Measurements from ENCODE around the gene PSMB10. TPM values are rescaled to one million over a fixed set of nuclear protein-coding genes. Genes with fewer than 3 reads are reported as not detected.

The PSMB10 gene
- total RNA-seq, 1 donor from 2014 or later = 1.2 TPM

DNA sequence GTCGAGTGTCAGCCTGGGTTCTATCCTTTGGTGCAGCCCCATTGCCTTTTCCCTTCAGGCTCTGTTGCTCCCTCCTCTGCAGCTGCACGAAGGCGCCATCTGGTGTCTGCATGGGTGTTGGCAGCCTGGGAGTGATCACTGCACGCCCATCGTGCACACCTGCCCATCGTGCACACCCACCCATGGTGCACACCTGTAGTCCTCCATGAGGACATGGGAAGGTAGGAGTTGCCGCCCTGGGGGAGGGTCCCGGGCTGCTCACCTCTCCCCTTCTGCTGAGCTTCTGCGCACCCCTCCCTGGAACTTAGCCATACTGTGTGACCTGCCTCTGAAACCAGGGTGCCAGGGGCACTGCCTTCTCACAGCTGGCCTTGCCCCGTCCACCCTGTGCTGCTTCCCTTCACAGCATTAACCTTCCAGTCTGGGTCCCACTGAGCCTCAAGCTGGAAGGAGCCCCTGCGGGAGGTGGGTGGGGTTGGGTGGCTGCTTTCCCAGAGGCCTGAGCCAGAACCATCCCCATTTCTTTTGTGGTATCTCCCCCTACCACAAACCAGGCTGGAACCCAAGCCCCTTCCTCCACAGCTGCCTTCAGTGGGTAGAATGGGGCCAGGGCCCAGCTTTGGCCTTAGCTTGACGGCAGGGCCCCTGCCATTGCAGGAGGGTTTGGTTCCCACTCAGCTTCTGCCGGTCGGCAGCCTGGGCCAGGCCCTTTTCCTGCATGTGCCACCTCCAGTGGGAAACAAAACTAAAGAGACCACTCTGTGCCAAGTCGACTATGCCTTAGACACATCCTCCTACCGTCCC is 7.9 kb downstream of the PSMB10 start:
- Mint-ChIP-seq H3K9me3 (no peaks in the 10 kb centered on the region), H3K36me3 (peaks cover 5% of the 10 kb centered on the region), H3K27ac (no peak overlapping the region), H3K4me3 (no peak overlapping the region), H3K4me1 (no peaks in the 10 kb centered on the region), H3K27me3 (ENCODE audit: insufficient read depth, low read depth) (peaks cover 8% of the 10 kb centered on the region)
- H3K79me2 ChIP-seq (ENCODE audit: low read depth) = no peaks in the 10 kb centered on the region
- peaks cover 38% of the 10 kb centered on the region for H4K20me1 ChIP-seq (ENCODE audit: low read depth)
- H3K9ac ChIP-seq = no peak overlapping the region
- H3K4me2 ChIP-seq = no peak overlapping the region
- H3K4me3 ChIP-seq = no peak overlapping the region
- H3K36me3 ChIP-seq = no peaks in the 10 kb centered on the region
- peak; percentile 79 for DNase-seq (ENCODE audit: low spot score)
- no peaks in the 10 kb centered on the region for H3F3A ChIP-seq (ENCODE audit: low read depth)
- no peaks in the 10 kb centered on the region for H3K27me3 ChIP-seq
- no peak overlapping the region for H3K27ac ChIP-seq
- no peaks in the 10 kb centered on the region for H3K9me3 ChIP-seq (ENCODE audit: low read depth)
- no peak for TF ChIP-seq EZH2 (IDR thresholded peaks at IDR 0.05)
- TF ChIP-seq, protein P1, sequence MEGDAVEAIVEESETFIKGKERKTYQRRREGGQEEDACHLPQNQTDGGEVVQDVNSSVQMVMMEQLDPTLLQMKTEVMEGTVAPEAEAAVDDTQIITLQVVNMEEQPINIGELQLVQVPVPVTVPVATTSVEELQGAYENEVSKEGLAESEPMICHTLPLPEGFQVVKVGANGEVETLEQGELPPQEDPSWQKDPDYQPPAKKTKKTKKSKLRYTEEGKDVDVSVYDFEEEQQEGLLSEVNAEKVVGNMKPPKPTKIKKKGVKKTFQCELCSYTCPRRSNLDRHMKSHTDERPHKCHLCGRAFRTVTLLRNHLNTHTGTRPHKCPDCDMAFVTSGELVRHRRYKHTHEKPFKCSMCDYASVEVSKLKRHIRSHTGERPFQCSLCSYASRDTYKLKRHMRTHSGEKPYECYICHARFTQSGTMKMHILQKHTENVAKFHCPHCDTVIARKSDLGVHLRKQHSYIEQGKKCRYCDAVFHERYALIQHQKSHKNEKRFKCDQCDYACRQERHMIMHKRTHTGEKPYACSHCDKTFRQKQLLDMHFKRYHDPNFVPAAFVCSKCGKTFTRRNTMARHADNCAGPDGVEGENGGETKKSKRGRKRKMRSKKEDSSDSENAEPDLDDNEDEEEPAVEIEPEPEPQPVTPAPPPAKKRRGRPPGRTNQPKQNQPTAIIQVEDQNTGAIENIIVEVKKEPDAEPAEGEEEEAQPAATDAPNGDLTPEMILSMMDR (IDR thresholded peaks at IDR 0.05) = peak; percentile 80
- no peaks in the 10 kb centered on the region for H3K4me1 ChIP-seq
- H2AFZ ChIP-seq (replicated peaks) = no peak overlapping the region

DNA sequence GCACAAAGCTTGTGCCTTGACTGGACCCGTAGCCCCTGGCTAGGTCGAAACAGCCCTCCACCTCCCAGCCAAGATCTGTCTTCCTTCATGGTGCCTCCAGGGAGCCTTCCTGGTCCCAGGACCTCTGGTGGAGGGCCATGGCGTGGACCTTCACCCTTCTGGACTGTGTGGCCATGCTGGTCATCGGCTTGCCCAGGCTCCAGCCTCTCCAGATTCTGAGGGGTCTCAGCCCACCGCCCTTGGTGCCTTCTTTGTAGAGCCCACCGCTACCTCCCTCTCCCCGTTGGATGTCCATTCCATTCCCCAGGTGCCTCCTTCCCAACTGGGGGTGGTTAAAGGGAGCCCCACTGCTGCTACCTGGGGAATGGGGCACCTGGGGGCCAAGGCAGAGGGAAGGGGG is 8.5 kb downstream of the PSMB10 start:
- Histone ChIP-seq H3K4me1 (no peaks in the 10 kb centered on the region), H3K4me3 (no peak overlapping the region), H3K4me2 (no peak overlapping the region), H3K79me2 (ENCODE audit: low read depth) (no peaks in the 10 kb centered on the region), H3K27me3 (no peaks in the 10 kb centered on the region), H3F3A (ENCODE audit: low read depth) (no peaks in the 10 kb centered on the region), H3K27ac (no peak overlapping the region), H3K9ac (no peak overlapping the region), H2AFZ (replicated peaks) (no peak overlapping the region), H4K20me1 (ENCODE audit: low read depth) (peaks cover 44% of the 10 kb centered on the region), H3K36me3 (no peaks in the 10 kb centered on the region), H3K9me3 (ENCODE audit: low read depth) (no peaks in the 10 kb centered on the region)
- TF ChIP-seq, protein P1 (IDR thresholded peaks at IDR 0.05) = no peak
- no peak overlapping the region for H3K27ac Mint-ChIP-seq
- no peak for DNase-seq (ENCODE audit: low spot score)
- no peaks in the 10 kb centered on the region for H3K9me3 Mint-ChIP-seq
- H3K36me3 Mint-ChIP-seq = peaks cover 5% of the 10 kb centered on the region
- no peaks in the 10 kb centered on the region for H3K4me1 Mint-ChIP-seq
- H3K4me3 Mint-ChIP-seq = peak overlapping the region; percentile 64
- H3K27me3 Mint-ChIP-seq (ENCODE audit: insufficient read depth, low read depth) = peaks cover 8% of the 10 kb centered on the region

DNA sequence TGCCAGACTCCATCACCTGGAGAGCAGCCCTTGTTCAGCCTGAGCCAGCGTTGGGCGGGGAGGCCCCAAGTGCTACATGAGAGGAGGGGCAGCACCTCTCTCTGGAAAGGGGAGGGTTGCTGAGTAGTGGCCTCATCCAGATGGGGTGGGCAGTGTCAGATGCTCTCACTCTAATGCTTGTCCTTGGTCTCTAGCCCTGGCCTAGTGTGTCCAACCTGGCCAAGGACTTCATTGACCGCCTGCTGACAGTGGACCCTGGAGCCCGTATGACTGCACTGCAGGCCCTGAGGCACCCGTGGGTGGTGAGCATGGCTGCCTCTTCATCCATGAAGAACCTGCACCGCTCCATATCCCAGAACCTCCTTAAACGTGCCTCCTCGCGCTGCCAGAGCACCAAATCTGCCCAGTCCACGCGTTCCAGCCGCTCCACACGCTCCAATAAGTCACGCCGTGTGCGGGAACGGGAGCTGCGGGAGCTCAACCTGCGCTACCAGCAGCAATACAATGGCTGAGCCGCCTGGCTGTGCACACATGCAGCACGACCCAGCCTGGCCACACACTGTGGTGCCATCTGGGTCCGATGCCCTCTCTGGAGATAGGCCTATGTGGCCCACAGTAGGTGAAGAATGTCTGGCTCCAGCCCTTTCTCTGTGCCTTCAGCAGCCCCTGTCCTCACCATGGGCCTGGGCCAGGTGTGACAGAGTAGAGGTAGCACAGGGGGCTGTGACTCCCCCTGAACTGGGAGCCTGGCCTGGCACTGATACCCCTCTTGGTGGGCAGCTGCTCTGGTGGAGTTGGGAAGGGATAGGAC is 9.3 kb downstream of the PSMB10 start:
- H3K4me1 ChIP-seq = no peaks in the 10 kb centered on the region
- no peak overlapping the region for H2AFZ ChIP-seq (replicated peaks)
- H3K27me3 ChIP-seq = no peaks in the 10 kb centered on the region
- H3K79me2 ChIP-seq (ENCODE audit: low read depth) = no peaks in the 10 kb centered on the region
- no peak overlapping the region for H3K9ac ChIP-seq
- no peaks in the 10 kb centered on the region for H3K9me3 Mint-ChIP-seq
- no peak for DNase-seq (ENCODE audit: low spot score)
- peaks cover 52% of the 10 kb centered on the region for H4K20me1 ChIP-seq (ENCODE audit: low read depth)
- H3K27ac ChIP-seq = no peak overlapping the region
- H3K36me3 Mint-ChIP-seq = peaks cover 7% of the 10 kb centered on the region
- H3K36me3 ChIP-seq = no peaks in the 10 kb centered on the region
- no peak overlapping the region for H3K27ac Mint-ChIP-seq
- H3K4me1 Mint-ChIP-seq = no peaks in the 10 kb centered on the region
- H3K4me3 Mint-ChIP-seq = no peak overlapping the region
- H3K9me3 ChIP-seq (ENCODE audit: low read depth) = no peaks in the 10 kb centered on the region
- no peak overlapping the region for H3K4me2 ChIP-seq
- H3K4me3 ChIP-seq = no peak overlapping the region
- H3K27me3 Mint-ChIP-seq (ENCODE audit: insufficient read depth, low read depth) = peaks cover 6% of the 10 kb centered on the region
- no peaks in the 10 kb centered on the region for H3F3A ChIP-seq (ENCODE audit: low read depth)
- TF ChIP-seq EZH2 (IDR thresholded peaks at IDR 0.05) = no peak
- TF ChIP-seq EZH2phosphoT487 (IDR thresholded peaks at IDR 0.05) = no peak
- TF ChIP-seq, protein P1 (IDR thresholded peaks at IDR 0.05) = no peak
